ENCODE results near the gene CD6. TPM values are rescaled to one million over a fixed set of nuclear protein-coding genes. Genes with fewer than 3 reads are reported as not detected.

Gene CD6
- polyA plus RNA-seq, 6 donors from 2014 or later, result 6.4 to 25.2 (median 10.8) TPM

Other genes with a start within 250 kb of the CD6 start
- not detected for gene MS4A18, start 247.0 kb upstream of the CD6 start, polyA plus RNA-seq (ENCODE audit: low read depth in 6 of 6)
- gene MS4A15, start 214.8 kb upstream of the CD6 start, polyA plus RNA-seq (ENCODE audit: low read depth in 6 of 6), result not detected
- not detected for gene MS4A10, start 186.3 kb upstream of the CD6 start, polyA plus RNA-seq (ENCODE audit: low read depth in 6 of 6)
- gene CCDC86, start 129.6 kb upstream of the CD6 start, polyA plus RNA-seq (ENCODE audit: low read depth in 6 of 6), result 10 to 100 TPM; 12.9 to 23.7 (median 14.7) TPM
- gene PTGDR2, start 115.7 kb upstream of the CD6 start, polyA plus RNA-seq (ENCODE audit: low read depth in 6 of 6), result not detected
- gene ZP1, start 104.1 kb upstream of the CD6 start, polyA plus RNA-seq (ENCODE audit: low read depth in 6 of 6), result not detected
- 10 to 100 TPM in 5 of 6 donors, 1 to 10 TPM in 1; 5.6 to 19.3 (median 15.6) TPM for gene PRPF19, start 65.1 kb upstream of the CD6 start, polyA plus RNA-seq (ENCODE audit: low read depth in 6 of 6)
- 100 to 1,000 TPM; 286 to 521 (median 315) TPM for gene TMEM109, start 57.5 kb upstream of the CD6 start, polyA plus RNA-seq (ENCODE audit: low read depth in 6 of 6)
- gene TMEM132A, start 47.2 kb upstream of the CD6 start, polyA plus RNA-seq (ENCODE audit: low read depth in 6 of 6), result 1 to 10 TPM in 1 of 6 donors, under 1 TPM in 3, not detected in 2; 0.23 to 1.2 (median 0.40) TPM
- 10 to 100 TPM in 5 of 6 donors, 1 to 10 TPM in 1; 7.0 to 18.1 (median 15.9) TPM for gene SLC15A3, start 19.5 kb upstream of the CD6 start, polyA plus RNA-seq (ENCODE audit: low read depth in 6 of 6)
- gene CD5, start 130.8 kb downstream of the CD6 start, polyA plus RNA-seq (ENCODE audit: low read depth in 6 of 6), result 10 to 100 TPM in 3 of 6 donors, 1 to 10 TPM in 3; 5.6 to 21.0 (median 10.5) TPM
- gene VPS37C, start 189.7 kb downstream of the CD6 start, polyA plus RNA-seq (ENCODE audit: low read depth in 6 of 6), result 1 to 10 TPM; 1.0 to 4.6 (median 2.4) TPM
- not detected for gene PGA3, start 231.8 kb downstream of the CD6 start, polyA plus RNA-seq (ENCODE audit: low read depth in 6 of 6)